ENCODE measurements around the gene APRT.
"Not testable (repeated sequence)": the region's sequence is repeated elsewhere in the genome, so short reads cannot be mapped to it uniquely, and the experiment has no call there.

APRT gene

DNA sequence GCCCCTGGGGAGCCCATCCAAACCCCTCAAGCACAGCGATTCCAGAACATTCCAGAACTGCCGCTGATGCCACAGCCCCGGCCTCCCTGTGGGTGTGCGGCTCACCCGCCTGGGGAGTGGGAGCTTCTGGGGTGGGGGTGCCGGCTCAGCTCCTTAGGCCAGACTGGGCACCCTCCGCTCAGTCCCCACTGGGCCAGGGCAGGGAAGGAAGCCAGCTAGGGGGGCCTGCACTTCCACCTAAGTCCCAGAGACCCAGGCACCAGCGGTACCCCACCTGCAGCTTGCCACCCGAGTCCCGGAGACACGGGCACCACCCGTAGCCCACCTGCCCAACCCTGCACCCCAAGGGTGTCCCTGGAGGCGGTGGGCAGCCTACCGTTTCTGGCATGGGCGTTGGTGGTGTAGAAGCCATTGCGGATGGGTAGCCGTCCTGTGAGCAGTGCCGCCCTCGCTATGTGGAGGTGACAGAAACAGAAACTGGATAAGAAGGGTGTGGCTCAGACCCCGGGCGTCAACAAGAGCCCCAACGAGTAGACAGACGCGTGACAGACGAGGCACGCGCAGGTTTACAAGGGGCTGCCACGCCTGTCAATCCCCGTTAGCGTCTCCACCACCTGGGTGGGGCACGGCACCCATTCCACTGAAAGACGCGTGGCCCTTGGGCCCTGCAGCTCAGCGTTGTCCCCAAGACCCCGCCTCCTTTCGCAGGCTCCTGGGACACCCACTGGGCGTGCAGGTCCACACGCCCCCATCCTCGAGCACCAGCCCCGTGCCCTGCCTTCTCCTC is 30.0 kb upstream of the APRT start:
- no peak for DNase-seq (ENCODE audit: low read depth)

DNA sequence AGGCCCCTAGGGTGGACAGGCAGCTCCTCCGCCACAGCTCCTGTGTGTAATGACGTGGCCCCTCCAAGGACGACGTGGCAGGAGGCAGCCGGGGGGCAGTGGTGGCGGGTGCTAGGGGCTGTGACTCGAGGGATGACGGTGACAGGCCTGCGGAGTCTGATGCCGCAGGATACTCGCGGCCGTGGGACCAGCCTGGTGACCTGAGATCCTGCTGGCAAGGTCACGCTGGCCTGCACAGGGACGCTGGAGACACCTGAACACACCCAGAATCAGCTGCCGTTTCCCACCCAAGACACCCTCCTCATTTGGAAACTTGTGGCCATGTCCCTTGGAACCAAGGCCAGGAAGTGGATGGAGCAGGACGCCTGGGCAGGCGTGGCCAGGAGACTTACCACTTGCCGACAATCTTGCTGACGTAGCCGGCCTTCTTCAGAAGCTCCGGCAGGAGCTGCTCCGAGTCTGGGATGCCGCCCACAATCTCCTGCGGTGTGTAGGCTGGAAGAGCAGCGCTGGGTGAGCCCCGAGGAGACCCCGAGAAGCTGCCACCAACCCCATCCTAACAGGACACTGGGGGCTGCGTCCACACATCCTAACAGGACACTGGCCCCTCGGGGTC is 29.0 kb upstream of the APRT start:
- DNase-seq (ENCODE audit: low read depth): no peak

DNA sequence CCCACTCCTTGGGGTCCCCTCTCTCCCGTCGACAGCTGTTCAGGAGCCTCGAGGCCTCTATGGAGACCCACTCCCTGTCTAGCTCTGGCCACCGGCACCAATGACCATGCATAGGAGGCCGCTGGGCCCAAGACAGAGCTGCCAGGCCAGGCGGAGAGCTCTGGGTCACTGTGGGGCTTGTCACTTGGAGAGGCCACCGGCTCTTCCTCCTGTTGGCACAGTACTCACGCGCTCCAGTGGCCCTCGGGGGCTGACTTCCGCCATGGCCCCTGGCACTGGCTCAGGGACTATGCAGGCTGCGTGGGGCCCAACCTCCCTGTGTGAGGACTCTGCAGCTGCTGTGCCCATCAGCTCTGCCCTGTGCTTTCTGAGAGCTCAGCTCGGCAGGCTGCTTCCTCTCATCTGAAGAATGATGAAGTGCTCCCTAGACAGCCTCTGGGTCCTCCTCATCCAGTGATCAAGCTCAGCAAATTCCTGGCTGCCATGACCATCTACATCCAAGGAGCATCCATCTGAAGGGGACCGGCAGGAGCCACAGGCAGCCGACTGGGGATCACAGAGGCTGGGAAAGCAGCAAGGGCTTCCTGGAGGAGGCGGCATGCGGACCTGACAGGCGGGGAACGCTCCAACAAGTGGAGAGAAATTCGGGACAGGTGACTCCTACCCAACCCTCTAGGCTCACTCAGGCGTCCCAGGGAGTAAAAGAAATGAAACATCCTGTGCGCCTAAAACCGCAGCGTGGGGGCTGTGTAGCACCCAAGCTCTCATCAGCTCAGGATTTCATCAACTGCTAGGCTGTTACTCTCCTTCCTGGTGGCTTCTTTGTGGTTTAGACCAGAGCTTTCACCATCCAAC is 28.2 kb upstream of the APRT start:
- DNase-seq (ENCODE audit: low read depth): no peak

DNA sequence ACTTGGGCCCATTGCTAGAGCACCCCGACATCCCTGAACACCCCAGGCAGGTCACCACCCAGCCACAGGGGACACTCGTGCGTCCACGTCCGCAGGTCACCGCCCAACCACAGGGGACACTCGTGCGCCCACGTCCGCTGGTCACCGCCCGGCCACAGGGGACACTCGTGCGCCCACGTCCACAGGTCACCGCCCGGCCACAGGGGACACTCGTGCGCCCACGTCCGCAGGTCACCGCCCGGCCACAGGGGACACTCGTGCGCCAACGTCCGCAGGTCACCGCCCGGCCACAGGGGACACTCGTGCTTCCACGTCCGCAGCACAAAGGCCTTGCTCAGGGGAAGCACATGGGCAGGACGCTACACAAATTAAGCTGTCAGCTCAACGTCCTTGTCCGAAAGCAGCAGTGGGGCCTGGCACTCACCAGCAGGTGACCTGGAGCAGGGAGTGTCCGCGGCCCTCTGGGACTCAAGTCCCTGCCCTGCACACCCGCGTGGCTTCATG is 27.4 kb upstream of the APRT start:
- no peak for DNase-seq (ENCODE audit: low read depth)

DNA sequence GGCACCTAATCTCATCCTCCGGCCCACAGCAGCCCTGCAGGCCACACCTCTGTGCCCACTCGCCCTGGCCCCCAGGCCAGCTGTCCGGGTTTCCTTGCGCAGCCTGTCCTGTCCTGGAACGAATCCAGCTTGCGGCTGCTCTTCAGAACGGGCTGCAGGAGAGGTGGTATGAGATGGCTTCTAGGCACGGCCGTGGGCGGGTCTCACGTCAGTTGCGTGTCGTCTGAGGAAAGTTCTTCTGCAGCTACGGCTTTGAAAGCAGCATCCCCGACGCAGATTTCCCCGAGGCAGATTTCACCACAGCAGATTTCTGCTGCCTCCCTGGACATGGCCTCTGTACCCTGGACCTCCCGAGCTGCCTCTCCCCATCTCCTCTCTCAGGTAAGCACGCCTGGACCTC is 26.8 kb upstream of the APRT start:
- DNase-seq (ENCODE audit: low read depth): no peak

DNA sequence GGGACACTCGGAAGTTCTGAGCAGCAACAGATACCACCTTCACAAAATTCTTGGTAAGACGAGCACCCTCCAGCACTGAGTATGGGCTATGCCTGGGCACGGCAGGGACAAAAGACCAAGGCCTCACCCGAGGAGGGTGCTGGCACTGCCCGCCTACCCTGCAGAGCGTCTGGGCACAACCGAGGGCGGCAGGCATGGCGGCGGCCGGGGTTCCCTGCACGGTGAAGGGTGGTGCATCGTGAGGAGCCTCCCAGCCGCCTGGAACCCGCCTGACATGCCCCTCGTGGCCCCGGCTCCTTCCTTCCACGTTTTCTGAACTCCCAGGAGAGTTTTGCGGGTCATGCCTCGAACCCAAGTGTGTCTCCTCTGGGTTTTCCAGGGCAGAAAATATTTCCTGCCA is 26.1 kb upstream of the APRT start:
- DNase-seq (ENCODE audit: low read depth): no peak

DNA sequence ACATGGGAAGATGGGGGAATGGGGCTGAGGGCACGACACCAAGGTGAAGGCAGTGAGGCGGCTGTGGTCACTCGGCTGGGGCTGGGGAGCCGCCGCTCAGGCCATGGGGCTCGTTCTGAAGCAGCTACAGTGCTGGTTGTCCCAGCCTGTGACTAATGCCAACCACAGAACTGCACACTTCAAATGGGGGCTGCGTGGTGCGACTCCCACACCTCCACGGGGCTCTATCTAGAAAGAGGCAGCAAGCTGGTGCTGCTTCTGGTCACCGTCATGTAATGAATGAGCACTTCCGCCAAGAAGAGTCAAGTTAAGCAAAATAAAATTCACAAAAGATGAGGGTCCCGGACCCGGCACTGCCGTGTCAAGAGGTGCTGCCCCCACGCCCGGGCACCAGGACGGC is 25.1 kb upstream of the APRT start:
- DNase-seq (ENCODE audit: low read depth): no peak

DNA sequence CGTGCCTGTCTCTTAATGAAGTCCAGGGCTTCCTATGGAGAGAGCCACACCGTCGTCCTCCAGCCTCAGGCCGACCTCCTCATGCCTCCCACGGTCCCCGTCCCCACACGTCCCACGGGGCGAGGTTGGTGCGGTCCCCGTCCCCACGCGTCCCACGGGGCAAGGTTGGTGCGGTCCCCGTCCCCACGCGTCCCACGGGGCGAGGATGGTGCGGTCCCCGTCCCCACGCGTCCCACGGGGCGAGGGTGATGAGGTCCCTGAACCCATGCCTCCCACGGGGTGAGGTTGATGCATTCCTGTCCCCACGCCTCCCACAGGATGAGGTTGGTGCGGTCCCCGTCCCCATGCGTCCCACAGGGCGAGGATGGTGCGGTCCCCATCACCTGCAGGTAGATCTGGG is 24.1 kb upstream of the APRT start:
- DNase-seq (ENCODE audit: low read depth): no peak

DNA sequence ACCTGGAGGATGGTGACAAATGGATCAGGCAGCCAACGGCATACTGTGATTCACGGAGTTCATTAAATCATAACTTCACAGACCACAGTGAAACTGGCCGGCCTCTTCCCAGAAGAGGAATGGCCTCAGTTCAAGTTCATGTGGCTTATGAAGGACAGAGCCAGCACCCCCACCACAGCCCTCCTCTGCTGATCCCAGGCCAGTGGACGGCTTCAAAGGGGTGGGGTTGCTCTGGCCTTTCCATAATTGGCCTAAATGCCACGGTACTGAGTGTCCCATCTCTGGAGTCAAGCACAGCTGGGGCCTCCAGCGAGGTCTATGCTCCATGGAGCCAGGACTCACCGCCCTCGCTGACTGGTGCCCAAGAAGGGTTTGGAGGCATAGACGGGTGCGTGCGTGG is 23.7 kb upstream of the APRT start:
- DNase-seq (ENCODE audit: low read depth): no peak

DNA sequence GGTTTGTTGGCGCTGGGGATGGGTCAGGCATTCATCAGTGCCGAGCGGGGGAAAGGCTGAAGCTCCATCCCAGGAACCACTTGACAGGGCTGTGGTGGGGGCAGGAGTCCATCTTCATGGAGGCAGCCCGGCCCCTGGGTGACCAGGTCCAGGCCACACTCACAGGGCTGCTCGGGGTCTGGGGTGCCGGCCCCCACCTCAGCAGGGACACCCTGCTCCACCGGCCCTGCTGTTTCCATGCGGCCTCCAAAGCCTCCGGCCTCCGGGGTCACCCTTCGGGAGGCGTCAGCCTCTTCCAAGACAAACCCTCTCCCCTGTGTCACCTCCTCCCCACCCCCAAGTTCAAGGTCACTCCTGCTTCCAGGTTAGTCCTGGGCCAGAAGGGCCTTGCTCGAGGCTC is 22.9 kb upstream of the APRT start:
- no peak for DNase-seq (ENCODE audit: low read depth)

DNA sequence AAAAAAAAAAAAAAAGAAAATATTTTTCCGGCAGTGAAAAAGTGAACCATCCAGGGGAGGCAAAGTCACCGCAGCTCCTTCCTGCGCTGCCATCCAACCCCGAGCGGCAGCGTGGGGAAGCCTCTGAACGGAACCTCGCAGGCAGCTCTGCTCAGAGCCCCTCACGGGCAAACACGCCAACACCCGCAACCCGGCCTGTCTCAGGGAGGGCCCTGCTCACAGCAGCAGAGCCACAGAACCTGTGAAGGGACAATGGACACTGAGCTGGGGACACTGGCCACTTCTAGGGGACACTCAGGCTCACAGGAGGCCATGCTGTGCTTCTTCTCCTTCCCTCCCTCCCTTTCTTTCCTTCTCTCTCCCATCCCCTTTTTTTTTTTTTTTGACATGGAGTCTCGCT is 21.4 kb upstream of the APRT start:
- no peak for DNase-seq (ENCODE audit: low read depth)

DNA sequence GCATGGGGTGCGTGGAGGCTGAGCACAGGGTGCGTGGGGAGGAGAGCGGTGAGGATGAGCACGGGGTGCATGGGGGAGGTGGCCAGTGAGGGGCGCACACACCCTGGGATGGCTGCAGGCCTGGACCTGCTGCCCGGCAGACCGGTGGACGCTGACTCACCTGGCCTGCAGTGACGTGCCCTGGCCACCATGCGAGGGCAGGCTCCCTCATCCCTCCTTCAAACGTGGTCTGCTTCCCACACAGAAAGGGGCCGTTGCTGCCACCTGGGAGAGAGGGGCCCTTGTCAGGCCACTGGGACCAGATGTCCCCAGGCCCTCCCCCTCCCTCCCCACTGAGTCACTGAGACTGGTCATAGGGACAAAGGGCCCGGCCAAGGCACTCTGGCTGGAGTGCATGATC is 20.1 kb upstream of the APRT start:
- no peak for DNase-seq (ENCODE audit: low read depth)

DNA sequence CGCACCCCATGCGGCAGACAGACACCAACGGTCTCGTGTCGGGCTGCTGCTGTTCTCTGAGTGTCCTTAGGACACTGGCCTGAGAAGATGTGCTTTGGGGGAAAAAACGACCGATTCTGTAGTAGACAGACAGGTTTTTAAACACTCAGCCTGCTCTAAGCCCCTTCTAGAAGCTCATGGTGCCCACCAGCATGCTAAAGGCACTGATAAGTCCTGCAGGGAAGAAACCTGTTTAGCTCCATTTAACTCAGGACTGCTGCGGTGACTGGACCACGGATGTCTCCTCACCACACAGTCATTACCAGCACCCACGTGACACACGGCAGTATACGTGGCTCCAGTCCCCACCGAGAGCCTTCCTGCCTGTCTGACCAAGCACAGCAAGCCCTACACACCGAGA is 19.1 kb upstream of the APRT start:
- DNase-seq (ENCODE audit: low read depth): no peak

DNA sequence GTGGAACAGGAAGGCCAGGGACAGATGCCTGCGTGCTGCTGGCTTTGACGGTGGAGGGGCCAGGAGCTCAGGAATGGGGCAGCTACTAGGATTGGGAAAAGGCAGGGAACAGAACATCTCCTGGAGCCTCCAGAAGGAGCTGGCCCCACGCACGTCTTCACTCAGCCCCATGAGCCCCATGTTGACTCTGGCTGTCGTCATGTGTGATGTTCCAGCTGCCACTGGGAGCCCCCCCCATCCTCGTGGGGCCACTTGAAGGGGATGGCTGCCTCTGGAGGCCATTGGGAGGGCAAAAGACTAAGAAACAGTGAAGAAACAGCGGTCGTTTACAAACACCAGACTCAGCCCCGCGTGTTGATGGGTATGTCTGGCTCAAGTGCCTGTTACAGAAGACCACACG is 18.5 kb upstream of the APRT start:
- no peak for DNase-seq (ENCODE audit: low read depth)

DNA sequence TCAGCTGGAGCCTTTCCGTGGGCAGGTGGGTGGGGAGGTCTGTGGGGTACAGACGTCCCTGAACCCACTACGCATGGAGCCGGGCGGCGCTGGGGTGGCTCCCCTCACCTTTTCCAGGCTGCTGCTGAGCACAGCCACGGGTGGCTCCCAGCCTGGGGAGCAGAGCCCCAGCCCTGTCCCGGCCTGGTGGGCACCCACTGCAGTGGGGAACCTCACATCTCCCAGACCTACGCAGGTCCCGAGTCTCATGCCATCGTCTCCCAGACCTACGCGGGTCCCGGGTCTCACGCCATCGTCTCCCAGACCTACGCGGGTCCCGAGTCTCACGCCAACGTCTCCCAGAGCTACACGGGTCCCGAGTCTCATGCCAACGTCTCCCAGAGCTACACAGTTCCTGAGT is 17.0 kb upstream of the APRT start:
- DNase-seq (ENCODE audit: low read depth): no peak

DNA sequence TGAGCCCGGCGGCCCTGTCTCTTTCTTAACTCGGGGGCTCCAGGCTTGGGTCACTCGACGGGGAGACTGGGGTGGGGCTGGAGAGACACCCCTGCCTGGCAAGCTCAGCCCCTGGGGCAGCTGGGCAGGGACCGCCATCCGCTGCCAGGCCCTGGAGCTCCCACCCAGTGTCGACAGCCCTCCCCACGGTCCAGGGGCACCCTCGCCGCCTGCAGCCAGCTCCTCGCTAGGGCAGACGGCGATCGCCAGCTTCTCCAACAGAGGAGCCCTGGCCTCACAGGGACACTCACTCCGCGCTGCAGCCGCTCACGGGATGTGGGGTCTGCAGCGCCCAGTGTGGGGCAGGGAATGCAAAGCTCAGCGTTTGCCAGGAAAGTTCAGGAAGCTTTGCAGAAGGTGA is 16.0 kb upstream of the APRT start:
- no peak for DNase-seq (ENCODE audit: low read depth)

DNA sequence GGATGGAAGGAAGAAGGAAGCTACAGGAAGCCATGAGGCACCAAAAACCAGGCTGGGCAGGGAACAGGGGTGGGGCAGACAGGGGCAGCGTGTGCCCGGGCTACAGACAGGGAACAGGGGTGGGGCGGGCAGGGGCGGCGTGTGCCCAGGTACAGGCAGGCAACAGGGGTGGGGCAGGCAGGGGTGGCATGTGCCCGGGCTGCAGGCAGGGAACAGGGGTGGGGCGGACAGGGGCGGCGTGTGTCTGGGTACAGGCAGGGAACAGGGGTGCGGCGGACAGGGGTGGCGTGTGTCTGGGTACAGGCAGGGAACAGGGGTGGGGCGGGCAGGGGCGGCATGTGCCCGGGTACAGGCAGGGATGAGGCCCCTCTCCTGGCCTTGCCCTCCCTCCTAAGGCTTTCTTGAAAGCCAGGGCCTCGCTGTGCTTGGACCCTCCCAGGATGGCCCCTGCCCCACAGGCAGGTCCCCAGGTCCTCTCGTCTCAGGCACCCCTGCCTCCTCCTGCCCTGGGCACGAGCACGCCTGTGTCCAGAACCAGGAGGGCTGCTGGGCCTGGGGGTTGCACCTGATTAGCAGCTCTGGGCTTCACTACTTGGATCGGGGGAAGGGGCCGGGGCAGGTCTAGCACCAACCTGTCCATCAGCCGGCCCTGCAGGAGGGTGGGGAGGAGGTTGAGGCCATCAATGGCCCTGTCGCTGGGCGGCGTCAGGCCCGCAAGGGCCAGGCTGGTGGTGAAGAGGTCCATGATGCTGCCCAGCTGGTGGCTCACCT is 14.5 kb upstream of the APRT start:
- DNase-seq (ENCODE audit: low read depth): no peak

DNA sequence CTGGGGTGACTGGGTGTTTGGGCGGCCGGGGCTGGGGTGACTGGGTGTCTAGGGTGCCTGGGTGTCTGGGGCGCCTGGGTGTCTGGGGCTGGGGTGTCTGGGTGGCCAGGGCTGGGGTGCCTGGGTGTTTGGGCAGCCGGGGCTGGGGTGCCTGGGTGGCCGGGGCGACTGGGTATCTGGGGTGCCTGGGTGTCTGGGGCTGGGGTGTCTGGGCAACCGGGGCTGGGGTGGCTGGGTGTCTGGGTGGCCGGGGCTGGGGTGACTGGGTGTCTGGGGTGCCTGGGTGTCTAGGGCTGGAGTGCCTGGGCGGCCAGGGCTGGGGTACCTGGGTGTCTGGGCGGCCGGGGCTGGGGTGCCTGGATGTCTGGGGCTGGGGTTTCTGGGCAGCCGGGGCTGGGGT is 13.4 kb upstream of the APRT start:
- no peak for DNase-seq (ENCODE audit: low read depth)

DNA sequence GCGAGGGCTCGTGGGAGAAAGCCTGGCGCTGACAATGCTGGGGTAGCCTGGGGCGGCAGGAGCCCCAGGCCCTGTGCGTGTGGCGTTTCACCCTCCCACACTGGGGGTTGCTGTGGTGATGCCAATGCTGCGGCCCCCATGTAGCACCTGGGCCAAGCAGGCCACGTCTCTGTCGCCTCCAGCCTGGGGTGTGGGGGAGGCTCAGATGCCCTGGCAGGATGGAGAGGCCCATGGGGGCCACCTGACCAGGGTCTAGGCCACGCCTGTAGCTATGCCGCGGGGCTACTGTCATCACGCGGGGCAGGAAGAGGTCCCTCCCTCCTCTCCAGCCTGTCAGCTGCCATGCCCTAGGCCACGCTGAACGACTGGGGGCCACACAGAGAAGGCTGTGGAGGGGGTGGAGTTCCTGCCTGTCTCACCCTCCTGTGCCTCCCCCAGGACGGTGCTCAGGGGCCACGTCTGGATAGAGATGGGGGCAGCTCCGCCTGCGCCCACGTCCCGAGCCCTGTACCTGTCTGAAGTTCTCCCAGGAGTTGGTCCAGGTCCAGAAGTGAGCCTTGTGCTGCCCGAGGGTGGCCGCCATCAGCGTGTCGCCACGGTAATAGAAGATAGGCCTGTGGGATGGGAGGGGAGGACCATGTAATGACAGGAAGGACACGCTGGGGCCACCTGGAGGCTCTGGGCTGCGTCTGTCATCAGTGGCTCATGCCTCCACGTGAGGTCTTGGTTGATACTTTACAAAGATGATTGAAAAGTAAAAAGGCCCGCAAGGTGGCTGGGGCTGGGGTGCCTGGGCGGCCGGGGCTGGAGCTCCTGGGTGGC is 12.7 kb upstream of the APRT start:
- no peak for DNase-seq (ENCODE audit: low read depth)

DNA sequence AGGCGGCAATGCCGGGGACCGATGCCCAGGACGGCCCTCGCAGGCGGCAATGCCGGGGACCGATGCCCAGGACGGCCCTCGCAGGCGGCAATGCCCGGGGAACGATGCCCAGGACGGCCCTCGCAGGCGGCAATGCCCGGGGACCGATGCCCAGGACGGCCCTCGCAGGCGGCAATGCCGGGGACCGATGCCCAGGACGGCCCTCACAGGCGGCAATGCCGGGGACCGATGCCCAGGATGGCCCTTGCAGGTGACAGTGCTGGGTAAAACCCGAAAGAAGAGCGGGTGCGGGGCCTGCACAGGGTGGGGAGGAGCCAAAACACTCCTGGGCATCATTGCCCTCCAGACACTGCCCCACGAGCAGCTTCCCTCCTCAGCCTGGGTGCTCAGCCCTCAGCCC is 11.9 kb upstream of the APRT start:
- DNase-seq (ENCODE audit: low read depth): not testable (repeated sequence)

DNA sequence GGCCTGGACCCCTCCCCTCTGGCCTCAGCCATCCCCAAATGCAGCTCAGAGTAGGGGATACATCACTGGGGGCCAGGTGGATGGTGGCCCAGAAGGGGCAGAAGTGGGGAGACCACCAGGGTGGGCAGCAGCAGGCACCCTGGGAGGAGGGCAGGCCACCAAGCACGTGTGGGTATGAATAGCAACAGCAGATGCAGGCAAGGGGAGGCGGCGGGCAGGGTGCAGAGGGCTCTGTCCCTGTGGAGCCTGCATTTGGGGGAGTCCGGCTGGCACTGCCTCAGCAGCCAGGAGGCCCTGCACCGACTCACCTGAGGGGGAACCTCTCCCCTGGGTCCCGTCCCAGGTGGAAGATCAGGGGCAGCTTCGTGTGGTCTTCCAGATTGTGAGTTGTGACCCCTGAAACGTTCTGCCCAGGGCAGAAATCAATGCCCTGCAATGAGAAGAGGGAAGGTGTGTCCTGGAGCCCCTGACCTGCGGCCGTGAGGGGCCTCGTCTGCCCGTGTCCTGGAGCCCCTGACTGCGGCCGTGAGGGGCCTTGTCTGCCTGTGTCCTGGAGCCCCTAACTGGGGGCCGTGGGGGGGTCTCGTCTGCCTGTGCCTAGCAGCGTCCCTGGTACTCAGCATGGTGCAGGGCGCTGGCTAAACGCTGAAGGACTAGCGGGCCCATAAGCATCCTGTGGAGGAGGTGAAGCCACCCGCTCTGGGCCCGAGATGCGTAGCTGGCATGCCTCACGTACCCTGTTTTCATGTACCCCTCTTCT is 10.7 kb upstream of the APRT start:
- no peak for DNase-seq (ENCODE audit: low read depth)
